Hepatocyte (in vitro differentiated cells): ENCODE measurements around the gene TTYH2. TPM values are rescaled to one million over a fixed set of nuclear protein-coding genes. Genes with fewer than 3 reads are reported as not detected.

Experiments
- DNase-seq: peaks from one replicate; pipeline ENCODE4 v3.0.0-alpha.2; 2016; ENCODE audit warnings: low spot score
- H2AFZ ChIP-seq: fragments of 200-600 bp; sonication (generic); 2 replicates; pipeline ENCODE4 v1.6.0; 2016; ENCODE audit warnings: antibody characterized with exemption, mild to moderate bottlenecking
- H3K27ac ChIP-seq: fragments of 200-600 bp; sonication (generic); 2 replicates; pipeline ENCODE4 v1.5.1; 2016; ENCODE audit warnings: mild to moderate bottlenecking
- H3K27me3 ChIP-seq: fragments of 200-600 bp; sonication (generic); 2 replicates; pipeline ENCODE4 v1.6.1; 2016
- H3K36me3 ChIP-seq: fragments of 200-600 bp; sonication (generic); replicated peaks from 2 replicates; pipeline ENCODE4 v1.5.1; 2016; ENCODE audit warnings: low read depth; ENCODE audit not compliant: insufficient read depth
- H3K4me1 ChIP-seq: fragments of 200-600 bp; sonication (generic); 2 replicates; pipeline ENCODE4 v1.5.1; 2016; ENCODE audit warnings: mild to moderate bottlenecking, moderate library complexity; ENCODE audit not compliant: insufficient read depth
- H3K4me2 ChIP-seq: fragments of 200-600 bp; sonication (generic); 2 replicates; pipeline ENCODE4 v1.6.0; 2016
- H3K4me3 ChIP-seq: fragments of 200-600 bp; sonication (generic); 2 replicates; pipeline ENCODE4 v1.5.1; 2016; ENCODE audit warnings: mild to moderate bottlenecking
- H3K79me2 ChIP-seq: fragments of 200-600 bp; sonication (generic); 2 replicates; pipeline ENCODE4 v1.6.0; 2017; ENCODE audit warnings: mild to moderate bottlenecking
- H3K9me2 ChIP-seq: fragments of 200-600 bp; sonication (generic); replicated peaks from 2 replicates; pipeline ENCODE4 v1.6.0; 2017; ENCODE audit warnings: mild to moderate bottlenecking; ENCODE audit not compliant: insufficient read depth
- H3K9me3 ChIP-seq: fragments of 200-600 bp; sonication (generic); 2 replicates; pipeline ENCODE4 v1.5.1; 2016; ENCODE audit warnings: low read depth, mild to moderate bottlenecking
- H4K20me1 ChIP-seq: fragments of 200-600 bp; sonication (generic); 2 replicates; pipeline ENCODE4 v1.6.0; 2016; ENCODE audit warnings: mild to moderate bottlenecking; ENCODE audit not compliant: insufficient read depth, poor library complexity, severe bottlenecking
- EZH2 ChIP-seq: fragments of 200-600 bp; sonication (generic); IDR thresholded peaks from 2 replicates; pipeline ENCODE4 v1.6.1; 2016; ENCODE audit warnings: antibody characterized with exemption, mild to moderate bottlenecking, borderline replicate concordance
- EZH2phosphoT487 ChIP-seq: fragments of 200-600 bp; sonication (generic); IDR thresholded peaks from one replicate; pipeline ENCODE4 v1.6.1; 2018; ENCODE audit warnings: antibody characterized with exemption, mild to moderate bottlenecking, low read depth, moderate library complexity; ENCODE audit not compliant: unreplicated experiment, severe bottlenecking
- WGBS: methylation state at CpG from one replicate; pipeline ENCODE4 v1.1.6; 2016; ENCODE audit warnings: low lambda C conversion rate; ENCODE audit errors: missing lambda C conversion rate; 5-methylcytosine and 5-hydroxymethylcytosine counted together
- polyA plus RNA-seq: library from polyadenylated mRNA; unstranded; fragments of >200 nt; fragmentation: Nextera tagmentation; extraction: Ambion mirVana; gene quantifications from 2 replicates; pipeline ENCODE4 v1.2.1, GENCODE V29; 2016
- total RNA-seq: library from RNA; depleted of rRNA; stranded (reverse); fragments of >200 nt; gene quantifications from 2 replicates; pipeline ENCODE4 v1.2.3, GENCODE V29; 2014
- TF ChIP-seq, protein P1 (sequence below): fragments of 200-600 bp; sonication (generic); IDR thresholded peaks from 2 replicates; pipeline ENCODE4 v1.5.1; 2016; ENCODE audit warnings: antibody characterized with exemption, mild to moderate bottlenecking; ENCODE audit not compliant: poor library complexity

TTYH2 gene
- total and polyA plus RNA-seq, 2 experiments from 2014 or later: 7.4 to 7.8 TPM

DNA sequence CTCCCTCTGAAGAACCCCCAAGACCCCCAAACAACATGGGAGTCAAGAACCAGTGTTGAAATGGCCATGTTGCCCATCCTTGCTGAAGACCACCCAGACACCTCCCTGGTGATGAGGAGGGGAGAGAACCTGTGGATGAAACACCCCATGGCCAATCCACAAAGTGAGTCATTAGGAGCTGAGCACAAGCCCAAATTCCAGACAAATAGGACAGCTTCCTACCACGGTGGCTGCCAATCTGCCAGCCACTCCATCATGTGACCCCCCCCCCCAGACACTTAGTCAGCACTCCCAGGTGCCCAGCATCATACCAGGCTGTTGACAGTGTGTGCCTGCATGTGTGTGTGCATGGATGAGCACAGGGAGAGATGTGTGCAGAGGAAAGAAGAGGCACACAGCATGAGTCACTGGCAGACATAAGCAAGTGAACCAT, 36.3 kb upstream of the TTYH2 start:
- no peak overlapping the region for H3K4me2 ChIP-seq
- no peak overlapping the region for H2AFZ ChIP-seq
- no peak for TF ChIP-seq EZH2phosphoT487
- TF ChIP-seq EZH2: no peak
- TF ChIP-seq, protein P1, sequence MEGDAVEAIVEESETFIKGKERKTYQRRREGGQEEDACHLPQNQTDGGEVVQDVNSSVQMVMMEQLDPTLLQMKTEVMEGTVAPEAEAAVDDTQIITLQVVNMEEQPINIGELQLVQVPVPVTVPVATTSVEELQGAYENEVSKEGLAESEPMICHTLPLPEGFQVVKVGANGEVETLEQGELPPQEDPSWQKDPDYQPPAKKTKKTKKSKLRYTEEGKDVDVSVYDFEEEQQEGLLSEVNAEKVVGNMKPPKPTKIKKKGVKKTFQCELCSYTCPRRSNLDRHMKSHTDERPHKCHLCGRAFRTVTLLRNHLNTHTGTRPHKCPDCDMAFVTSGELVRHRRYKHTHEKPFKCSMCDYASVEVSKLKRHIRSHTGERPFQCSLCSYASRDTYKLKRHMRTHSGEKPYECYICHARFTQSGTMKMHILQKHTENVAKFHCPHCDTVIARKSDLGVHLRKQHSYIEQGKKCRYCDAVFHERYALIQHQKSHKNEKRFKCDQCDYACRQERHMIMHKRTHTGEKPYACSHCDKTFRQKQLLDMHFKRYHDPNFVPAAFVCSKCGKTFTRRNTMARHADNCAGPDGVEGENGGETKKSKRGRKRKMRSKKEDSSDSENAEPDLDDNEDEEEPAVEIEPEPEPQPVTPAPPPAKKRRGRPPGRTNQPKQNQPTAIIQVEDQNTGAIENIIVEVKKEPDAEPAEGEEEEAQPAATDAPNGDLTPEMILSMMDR: no peak
- H3K79me2 ChIP-seq: no peaks in the 10 kb centered on the region
- H3K9me3 ChIP-seq: no peaks in the 10 kb centered on the region
- no peaks in the 10 kb centered on the region for H4K20me1 ChIP-seq
- no peaks in the 10 kb centered on the region for H3K9me2 ChIP-seq
- H3K36me3 ChIP-seq: no peaks in the 10 kb centered on the region
- 0% methylated on average over 1 of the region's 1 CpG for WGBS
- H3K4me3 ChIP-seq: no peak overlapping the region
- no peak overlapping the region for H3K27ac ChIP-seq
- no peaks in the 10 kb centered on the region for H3K4me1 ChIP-seq
- H3K27me3 ChIP-seq: peaks cover 20% of the 10 kb centered on the region
- no peak for DNase-seq

DNA sequence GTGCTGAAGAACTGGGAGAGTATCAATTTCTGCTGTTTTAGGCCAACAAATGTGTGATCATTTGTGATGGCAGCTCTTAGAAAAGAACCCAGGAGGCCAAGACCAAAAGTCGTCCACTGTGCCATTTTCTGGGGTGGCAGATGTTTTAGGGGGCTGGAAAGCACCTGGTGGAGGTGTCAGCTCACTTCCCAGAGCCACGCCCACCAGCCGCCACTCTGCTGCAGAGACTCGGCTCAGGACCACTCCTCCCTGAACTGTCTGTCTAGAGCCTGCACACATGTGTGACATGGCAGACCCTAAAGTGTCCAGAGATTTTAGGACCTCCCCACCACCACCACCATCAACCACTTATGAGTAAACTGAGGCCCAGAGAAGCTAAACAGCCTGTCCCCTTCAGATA, 33.8 kb upstream of the TTYH2 start:
- Histone ChIP-seq H3K27ac (no peak overlapping the region), H3K79me2 (no peaks in the 10 kb centered on the region), H2AFZ (no peak overlapping the region), H3K27me3 (peaks cover 20% of the 10 kb centered on the region), H3K9me2 (no peaks in the 10 kb centered on the region), H3K9me3 (no peaks in the 10 kb centered on the region), H3K4me3 (no peak overlapping the region), H3K4me1 (no peaks in the 10 kb centered on the region), H3K4me2 (no peak overlapping the region), H4K20me1 (no peaks in the 10 kb centered on the region), H3K36me3 (no peaks in the 10 kb centered on the region)
- WGBS: 68% methylated on average over 4 of the region's 4 CpGs
- DNase-seq: no peak
- TF ChIP-seq EZH2 (no peak), EZH2phosphoT487 (no peak)
- TF ChIP-seq, protein P1: no peak

DNA sequence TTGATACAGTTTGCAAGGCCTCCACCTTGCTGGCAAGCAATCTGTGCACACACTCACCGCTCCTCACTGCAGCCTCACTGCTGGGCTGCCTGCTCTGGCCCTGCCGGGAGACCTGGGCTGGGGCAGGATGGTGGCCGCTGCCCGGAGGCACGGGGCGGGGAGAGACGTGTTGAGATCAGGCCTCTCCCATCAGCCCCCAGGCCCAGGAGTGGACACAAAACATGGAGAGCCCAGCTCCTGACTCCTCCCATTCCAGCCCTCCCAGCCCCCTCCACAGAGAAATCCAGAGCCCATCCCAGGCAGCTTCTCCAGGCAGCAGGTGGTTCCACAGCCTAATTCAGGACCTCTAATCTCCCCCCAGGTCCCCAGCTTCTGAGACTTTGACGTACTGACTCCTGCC, 33.0 kb upstream of the TTYH2 start:
- Histone ChIP-seq H3K4me1 (no peaks in the 10 kb centered on the region), H3K36me3 (no peaks in the 10 kb centered on the region), H3K4me3 (no peak overlapping the region), H2AFZ (no peak overlapping the region), H4K20me1 (no peaks in the 10 kb centered on the region), H3K4me2 (no peak overlapping the region), H3K27ac (no peak overlapping the region), H3K9me3 (no peaks in the 10 kb centered on the region), H3K79me2 (no peaks in the 10 kb centered on the region), H3K27me3 (peaks cover 13% of the 10 kb centered on the region), H3K9me2 (no peaks in the 10 kb centered on the region)
- TF ChIP-seq, protein P1: no peak
- TF ChIP-seq EZH2 (no peak), EZH2phosphoT487 (no peak)
- 53% methylated on average over 8 of the region's 8 CpGs for whole genome bisulfite sequencing
- no peak for DNase-seq

DNA sequence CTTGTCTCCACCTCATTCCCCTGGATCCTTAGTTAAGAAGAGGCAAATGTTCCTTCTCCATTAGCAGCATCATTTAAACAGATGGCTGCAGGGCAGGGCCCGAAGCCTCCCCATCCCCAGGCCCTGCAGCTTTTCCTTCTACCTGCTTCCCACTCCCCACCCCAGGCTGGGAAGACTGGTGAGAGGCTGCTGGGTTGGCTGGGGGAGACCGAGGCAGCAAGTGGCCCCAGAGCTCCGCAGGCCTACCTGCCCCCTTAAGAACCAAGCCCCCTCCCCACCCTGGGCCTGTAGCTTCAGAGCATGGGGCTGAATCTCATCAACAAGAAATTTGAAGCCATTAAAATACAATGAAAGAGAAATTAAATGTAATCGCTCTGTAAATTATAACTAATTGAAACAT, 32.0 kb upstream of the TTYH2 start:
- TF ChIP-seq EZH2phosphoT487: no peak
- TF ChIP-seq EZH2: no peak
- TF ChIP-seq, protein P1: no peak
- H3K4me2 ChIP-seq: no peak overlapping the region
- 86% methylated on average over 2 of the region's 4 CpGs for WGBS

More for the DNA sequence above, 32.0 kb upstream of the TTYH2 start:
- H3K9me3 ChIP-seq: no peaks in the 10 kb centered on the region
- no peaks in the 10 kb centered on the region for H3K36me3 ChIP-seq
- H3K9me2 ChIP-seq: no peaks in the 10 kb centered on the region
- H3K27me3 ChIP-seq: peaks cover 8% of the 10 kb centered on the region
- no peak for DNase-seq
- no peak overlapping the region for H3K4me3 ChIP-seq
- H3K4me1 ChIP-seq: no peaks in the 10 kb centered on the region
- no peaks in the 10 kb centered on the region for H3K79me2 ChIP-seq
- H4K20me1 ChIP-seq: no peaks in the 10 kb centered on the region
- no peak overlapping the region for H3K27ac ChIP-seq
- no peak overlapping the region for H2AFZ ChIP-seq
